ENCODE data around the gene MICU1.

- no peak for TF ChIP-seq CTCF (IDR thresholded peaks at IDR 0.05; ENCODE audit: insufficient read depth, low read depth, low read length)
- TF ChIP-seq EZH2 (IDR thresholded peaks at IDR 0.05; ENCODE audit: insufficient read depth, low read length) = no peak
Observed at GRCh38 chr10:72649291-72649690, 23.4 kb upstream of the MICU1 start.

All from astrocyte (in vitro differentiated cells and primary cell).